Retinal pigment epithelial cell (primary cell): ENCODE results near the gene SYNDIG1.

Experiments used
- DNase-seq: peaks from one replicate; pipeline ENCODE4 v3.0.0-alpha.2; 2010; ENCODE audit warnings: low read depth
- H3K4me3 ChIP-seq: 2 replicates; pipeline ENCODE4 v1.5.1; 2011; ENCODE audit warnings: mild to moderate bottlenecking, low read length, control low read depth, moderate library complexity
- CTCF ChIP-seq: conservative IDR thresholded peaks from 2 replicates; pipeline ENCODE4 v1.5.1; 2011; ENCODE audit warnings: low read depth, low read length, control low read depth, inconsistent platforms

Gene SYNDIG1

GRCh38 chr20:24492031-24492607, 22.7 kb downstream of the SYNDIG1 start:
- no peak for DNase-seq
- H3K4me3 ChIP-seq = no peak overlapping the region
- TF ChIP-seq CTCF = no peak

GRCh38 chr20:24492698-24493097, 23.3 kb downstream of the SYNDIG1 start:
- TF ChIP-seq CTCF = no peak
- H3K4me3 ChIP-seq = no peak overlapping the region
- DNase-seq = no peak

- TF ChIP-seq CTCF = no peak
- H3K4me3 ChIP-seq = no peak overlapping the region
- no peak for DNase-seq
These were observed 23.8 kb downstream of the SYNDIG1 start for GRCh38 chr20:24493181-24493580.

- TF ChIP-seq CTCF = no peak
- no peak overlapping the region for H3K4me3 ChIP-seq
- no peak for DNase-seq
These were observed 24.4 kb downstream of the SYNDIG1 start for GRCh38 chr20:24493661-24494459.

GRCh38 chr20:24494460-24494920, 25.1 kb downstream of the SYNDIG1 start:
- no peak overlapping the region for H3K4me3 ChIP-seq
- DNase-seq = no peak
- no peak for TF ChIP-seq CTCF

- no peak overlapping the region for H3K4me3 ChIP-seq
- TF ChIP-seq CTCF = no peak
- DNase-seq = no peak
These were observed 25.8 kb downstream of the SYNDIG1 start for GRCh38 chr20:24495266-24495665.

- no peak overlapping the region for H3K4me3 ChIP-seq
- no peak for DNase-seq
- TF ChIP-seq CTCF = no peak
These were observed 28.4 kb downstream of the SYNDIG1 start for GRCh38 chr20:24497851-24498250.
